ENCODE data around the gene SV2C. TPM values are rescaled to one million over a fixed set of nuclear protein-coding genes. Genes with fewer than 3 reads are reported as not detected.

Gene SV2C
- total and polyA plus RNA-seq, 7 donors = under 0.01 to 0.01 TPM; not detected in 5

GRCh38 chr5:76278261-76278789, 195.1 kb downstream of the SV2C start:
- intact Hi-C loops (cut with DNase I) = no loop called here
- no peak overlapping the region for H3K4me3 ChIP-seq
- no peaks in the 10 kb centered on the region for H3K36me3 ChIP-seq (ENCODE audit: insufficient read depth in 1 of 2, low read depth in 1 of 2)
- no peaks in the 10 kb centered on the region for H3K27me3 ChIP-seq (ENCODE audit: insufficient read depth in 3 of 3, low read length in 2 of 3)
- TF ChIP-seq CTCF (IDR thresholded peaks at IDR 0.05) = no peak
- ATAC-seq = no peak
- H3K27ac ChIP-seq = no peak overlapping the region
- DNase-seq = no peak
- WGBS, 3 donors = 74 to 80% (median 75%) methylated on average over 5 of the region's 5 CpGs
- no peaks in the 10 kb centered on the region for H3K9me3 ChIP-seq
- no peaks in the 10 kb centered on the region for H3K4me1 ChIP-seq

- ATAC-seq (no peak), DNase-seq (no peak)
- whole genome bisulfite sequencing, 3 donors = 79 to 86% (median 83%) methylated on average over 14 of the region's 14 CpGs
- intact Hi-C loops (cut with DNase I) = no loop called here
- TF ChIP-seq CTCF (IDR thresholded peaks at IDR 0.05) = no peak
- Histone ChIP-seq H3K27ac (no peak overlapping the region), H3K4me3 (no peak overlapping the region), H3K36me3 (ENCODE audit: insufficient read depth in 1 of 2, low read depth in 1 of 2) (no peaks in the 10 kb centered on the region), H3K27me3 (ENCODE audit: insufficient read depth in 3 of 3, low read length in 2 of 3) (no peaks in the 10 kb centered on the region), H3K9me3 (no peaks in the 10 kb centered on the region), H3K4me1 (no peaks in the 10 kb centered on the region)
These were observed 197.3 kb downstream of the SV2C start for GRCh38 chr5:76280494-76280893.

GRCh38 chr5:76283670-76284069, 200.5 kb downstream of the SV2C start:
- intact Hi-C loops (cut with DNase I) = no loop called here

GRCh38 chr5:76289692-76290091, 206.5 kb downstream of the SV2C start:
- H3K27ac ChIP-seq = no peak overlapping the region
- 88 to 91% (median 89%) methylated on average over 6 of the region's 6 CpGs for WGBS, 3 donors
- DNase-seq = no peak
- no peaks in the 10 kb centered on the region for H3K4me1 ChIP-seq
- no peak overlapping the region for H3K4me3 ChIP-seq
- no peaks in the 10 kb centered on the region for H3K36me3 ChIP-seq (ENCODE audit: insufficient read depth in 1 of 2, low read depth in 1 of 2)
- TF ChIP-seq CTCF (IDR thresholded peaks at IDR 0.05) = no peak
- intact Hi-C loops (cut with DNase I) = no loop called here
- no peaks in the 10 kb centered on the region for H3K27me3 ChIP-seq (ENCODE audit: insufficient read depth in 3 of 3, low read length in 2 of 3)
- H3K9me3 ChIP-seq = no peaks in the 10 kb centered on the region
- ATAC-seq = no peak

More at GRCh38 chr5:76283670-76284069, 200.5 kb downstream of the SV2C start:
- H3K36me3 ChIP-seq (ENCODE audit: insufficient read depth in 1 of 2, low read depth in 1 of 2) = no peaks in the 10 kb centered on the region
- DNase-seq (no peak), ATAC-seq (no peak)
- no peaks in the 10 kb centered on the region for H3K27me3 ChIP-seq (ENCODE audit: insufficient read depth in 3 of 3, low read length in 2 of 3)
- TF ChIP-seq CTCF (IDR thresholded peaks at IDR 0.05) = no peak
- H3K9me3 ChIP-seq = no peaks in the 10 kb centered on the region
- H3K4me1 ChIP-seq = no peaks in the 10 kb centered on the region
- H3K4me3 ChIP-seq = no peak overlapping the region
- H3K27ac ChIP-seq = no peak overlapping the region

GRCh38 chr5:76290321-76290757, 207.2 kb downstream of the SV2C start:
- H3K4me1 ChIP-seq = no peaks in the 10 kb centered on the region
- ATAC-seq (no peak), DNase-seq (no peak)
- no peaks in the 10 kb centered on the region for H3K27me3 ChIP-seq (ENCODE audit: insufficient read depth in 3 of 3, low read length in 2 of 3)
- no peak overlapping the region for H3K27ac ChIP-seq
- no peaks in the 10 kb centered on the region for H3K36me3 ChIP-seq (ENCODE audit: insufficient read depth in 1 of 2, low read depth in 1 of 2)
- no peak for TF ChIP-seq CTCF (IDR thresholded peaks at IDR 0.05)
- H3K9me3 ChIP-seq = no peaks in the 10 kb centered on the region
- H3K4me3 ChIP-seq = no peak overlapping the region
- WGBS, 3 donors = 81 to 85% (median 85%) methylated on average over 3 of the region's 3 CpGs
- intact Hi-C loops (cut with DNase I) = no loop called here
